ENCODE measurements around the gene PCDHGB4.
"Not testable (repeated sequence)": the region's sequence is repeated elsewhere in the genome, so short reads cannot be mapped to it uniquely, and the experiment has no call there.

The PCDHGB4 gene

DNA sequence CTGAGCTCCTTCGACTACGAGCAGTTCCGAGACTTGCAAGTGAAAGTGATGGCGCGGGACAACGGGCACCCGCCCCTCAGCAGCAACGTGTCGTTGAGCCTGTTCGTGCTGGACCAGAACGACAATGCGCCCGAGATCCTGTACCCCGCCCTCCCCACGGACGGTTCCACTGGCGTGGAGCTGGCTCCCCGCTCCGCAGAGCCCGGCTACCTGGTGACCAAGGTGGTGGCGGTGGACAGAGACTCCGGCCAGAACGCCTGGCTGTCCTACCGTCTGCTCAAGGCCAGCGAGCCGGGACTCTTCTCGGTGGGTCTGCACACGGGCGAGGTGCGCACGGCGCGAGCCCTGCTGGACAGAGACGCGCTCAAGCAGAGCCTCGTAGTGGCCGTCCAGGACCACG, 44.8 kb downstream of the PCDHGB4 start:
- not testable (repeated sequence) for DNase-seq

DNA sequence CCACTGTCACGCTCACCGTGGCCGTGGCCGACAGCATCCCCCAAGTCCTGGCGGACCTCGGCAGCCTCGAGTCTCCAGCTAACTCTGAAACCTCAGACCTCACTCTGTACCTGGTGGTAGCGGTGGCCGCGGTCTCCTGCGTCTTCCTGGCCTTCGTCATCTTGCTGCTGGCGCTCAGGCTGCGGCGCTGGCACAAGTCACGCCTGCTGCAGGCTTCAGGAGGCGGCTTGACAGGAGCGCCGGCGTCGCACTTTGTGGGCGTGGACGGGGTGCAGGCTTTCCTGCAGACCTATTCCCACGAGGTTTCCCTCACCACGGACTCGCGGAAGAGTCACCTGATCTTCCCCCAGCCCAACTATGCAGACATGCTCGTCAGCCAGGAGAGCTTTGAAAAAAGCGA, 45.2 kb downstream of the PCDHGB4 start:
- not testable (repeated sequence) for DNase-seq

DNA sequence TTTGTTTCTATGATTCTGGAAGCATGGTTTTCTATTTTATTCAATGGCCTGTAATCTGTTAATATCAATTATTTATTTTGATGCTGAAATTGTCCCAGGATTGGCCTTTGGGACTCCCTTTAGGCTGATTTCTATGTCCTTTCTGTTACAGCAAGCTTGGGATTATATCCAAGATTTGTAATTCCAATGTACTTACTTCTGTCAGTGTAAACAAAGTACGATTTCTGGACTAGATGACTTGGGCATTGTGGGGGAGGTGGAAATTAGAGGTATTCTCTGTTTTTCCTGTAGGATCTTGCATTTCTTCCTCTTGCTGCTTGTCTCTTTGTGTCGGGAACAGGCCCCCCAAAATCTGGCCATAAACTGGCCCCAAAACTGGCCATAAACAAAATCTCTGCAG, 46.5 kb downstream of the PCDHGB4 start:
- no peak for DNase-seq

DNA sequence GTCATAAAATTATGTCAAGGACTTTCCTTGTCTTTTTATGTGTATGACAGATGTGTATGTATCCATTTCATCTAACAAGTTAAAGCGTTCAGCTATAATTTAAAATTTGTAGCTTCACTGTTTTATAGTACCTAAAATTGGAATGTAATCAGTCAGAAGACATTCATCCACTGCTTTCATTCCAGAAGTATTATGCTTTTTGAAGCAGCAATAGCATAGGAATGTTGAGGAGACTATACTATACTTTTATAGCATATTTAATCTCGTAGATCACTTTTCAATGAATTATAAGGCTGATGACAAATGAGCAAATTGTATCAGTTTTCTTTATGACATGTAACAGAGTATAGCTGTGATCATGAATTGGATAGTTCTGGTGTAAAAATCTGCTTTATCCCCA, 49.7 kb downstream of the PCDHGB4 start:
- no peak for DNase-seq

DNA sequence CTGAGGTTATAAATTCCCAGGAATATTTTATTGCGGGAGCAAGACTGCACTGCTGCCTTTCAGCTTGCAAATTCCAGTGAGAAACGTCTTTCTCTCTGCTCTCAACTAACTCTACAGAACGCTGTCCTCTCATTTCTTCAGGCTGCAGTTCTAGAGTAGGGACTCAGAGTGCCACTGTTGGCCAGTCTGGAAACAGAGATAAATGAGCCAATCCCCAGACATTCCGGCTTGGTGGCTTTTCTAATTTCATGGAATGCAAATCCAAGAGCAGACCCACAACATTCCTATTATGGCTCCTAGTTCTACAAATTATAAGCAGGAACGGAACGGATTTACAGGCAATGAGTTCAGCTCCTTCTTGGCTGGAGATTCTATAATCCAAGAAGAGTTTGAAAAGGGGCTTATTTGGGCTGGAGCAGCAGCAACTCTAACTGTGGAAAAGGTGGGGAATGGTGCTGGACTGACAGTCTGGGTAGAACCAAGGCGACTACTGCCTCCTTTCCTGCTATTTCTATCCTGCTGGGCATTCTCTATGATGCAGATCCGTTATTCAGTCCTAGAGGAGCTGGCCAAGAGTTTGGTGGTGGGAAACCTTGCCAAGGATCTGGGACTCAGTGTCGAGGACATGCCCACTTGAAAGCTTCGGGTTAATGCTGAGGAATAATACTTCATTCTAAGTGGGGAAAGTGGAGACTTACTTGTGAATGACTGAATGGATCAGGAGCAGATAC, 52.1 kb downstream of the PCDHGB4 start:
- DNase-seq: no peak
